Right lobe of liver (tissue), 6 donors: ENCODE results near the gene TMC8. TPM values are rescaled to one million over a fixed set of nuclear protein-coding genes. Genes with fewer than 3 reads are reported as not detected.
"Not testable (repeated sequence)": the region's sequence is repeated elsewhere in the genome, so short reads cannot be mapped to it uniquely, and the experiment has no call there.

ENCODE experiments used
- ATAC-seq, 4 donors: fragments of 200-7000 bp; cut with Tn5 transposase; one replicate each; pipeline ENCODE4 v1.9.1; 2020; ENCODE audit warnings: mild to moderate bottlenecking in 4 of 4, moderate library complexity in 4 of 4
- DNase-seq, 3 donors: peaks; one replicate each; pipeline ENCODE4 v3.0.0-alpha.2; 2020
- H3K27ac ChIP-seq, 3 donors: fragments of 200-600 bp; one replicate each; pipeline ENCODE4 v1.8.0; 2022
- H3K27me3 ChIP-seq, 2 donors: fragments of 200-600 bp; one replicate each; pipeline ENCODE4 v1.8.0; 2022
- H3K36me3 ChIP-seq, 4 donors: fragments of 200-600 bp; sonication (generic) in 1 of 4; one replicate each; pipeline versions ENCODE4 v1.5.1 to v1.8.0; 2017 to 2022; ENCODE audit warnings: control low read depth in 1 of 4
- H3K4me1 ChIP-seq, 4 donors: fragments of 200-600 bp; sonication (generic) in 1 of 4; one replicate each; pipeline versions ENCODE4 v1.5.1 to v1.8.0; 2017 to 2022; ENCODE audit warnings: control low read depth in 1 of 4
- H3K4me3 ChIP-seq, 3 donors: fragments of 200-600 bp; one replicate each; pipeline ENCODE4 v1.8.0; 2022
- H3K9me3 ChIP-seq, 4 donors: fragments of 200-600 bp; sonication (generic) in 1 of 4; one replicate each; pipeline versions ENCODE4 v1.5.1 to v1.8.0; 2017 to 2022; ENCODE audit warnings: control low read depth in 1 of 4
- POLR2A ChIP-seq: fragments of 450-650 bp; IDR thresholded peaks from one replicate; pipeline ENCODE4 v1.6.1; 2017; ENCODE audit warnings: antibody characterized with exemption, mild to moderate bottlenecking
- WGBS: methylation state at CpG from one replicate; pipeline ENCODE4 v1.1.6; 2018; ENCODE audit warnings: low coverage, low lambda C conversion rate; ENCODE audit not compliant: insufficient coverage; ENCODE audit errors: missing lambda C conversion rate; 5-methylcytosine and 5-hydroxymethylcytosine counted together
- intact Hi-C, 2 donors: fragments of 100-400 bp; cut with DNase I; formaldehyde crosslinking; loops; one replicate each; pipeline versions ENCODE4 v1.11.2 to v1.14.1; 2022
- total RNA-seq, 6 experiments: library from RNA; depleted of rRNA in 2 of 6; stranded (reverse); fragments of >200 nt in 2 of 6; fragmentation: NEBNext Ultra II Directional in 3 of 6; extraction: Animal tissue kit (Norgen Biotek cat#: 25700) in 3 of 6; gene quantifications; one replicate each; pipeline versions ENCODE4 v1.1.0 to v1.2.4, GENCODE V29; 2016 to 2023
- TF ChIP-seq, protein P1 (sequence below), 4 donors: fragments of 200-600 bp in 3 of 4; fragments of 450-650 bp in 1 of 4; IDR thresholded peaks; one replicate each; pipeline versions ENCODE4 v1.5.1 to v1.8.0; 2016 to 2022; ENCODE audit warnings: antibody characterized with exemption in 4 of 4, mild to moderate bottlenecking in 2 of 4
- donor health status: DM: no; HTN: yes; CAD: no.
- donor health status: DM: no; HTN: no; CAD: no.
- donor health status: DM: no; HTN: no; CAD: no.
- donor health status: DM: no; HTN: yes; CAD: no.
- donor health status: DM: no; HTN: yes; CAD: no.

TMC8 gene
- total RNA-seq, 6 experiments from 2014 or later: 2.4 to 7.2 (median 4.8) TPM

DNA sequence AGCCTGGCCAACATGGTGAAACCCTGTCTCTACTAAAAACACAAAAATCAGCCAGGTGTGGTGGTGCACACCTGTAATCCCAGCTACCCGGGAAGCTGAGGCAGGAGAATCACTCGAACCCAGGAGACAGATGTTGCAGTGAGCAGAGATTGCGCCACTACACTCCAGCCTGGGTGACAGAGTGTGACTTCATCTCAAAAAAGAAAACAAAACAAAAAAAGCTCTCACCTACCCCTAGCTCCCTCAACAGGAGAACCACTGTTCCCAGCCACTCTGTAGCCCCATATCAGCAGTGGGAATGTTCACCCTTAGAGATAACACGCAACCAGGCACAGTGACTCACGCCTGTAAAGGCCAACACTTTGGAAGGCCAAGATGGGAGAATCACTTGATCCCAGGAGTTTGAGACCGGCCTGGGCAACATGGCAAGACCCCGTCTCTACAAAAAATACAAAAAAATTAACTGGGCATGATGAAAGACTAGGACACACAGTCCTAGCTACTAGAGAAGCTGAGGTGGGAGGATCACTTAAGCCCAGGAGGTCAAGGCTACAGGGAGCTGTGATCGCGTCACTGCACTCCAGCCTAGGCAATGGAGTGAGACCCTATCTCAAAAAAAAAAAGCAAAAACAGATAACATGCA, 5.4 kb downstream of the TMC8 start:
- no peaks in the 10 kb centered on the region for H3K36me3 ChIP-seq
- 83% methylated on average over 8 of the region's 9 CpGs for WGBS
- DNase-seq: no peak
- intact Hi-C loops: no loop called here
- no peak overlapping the region for H3K4me3 ChIP-seq
- no peak for ATAC-seq
- no peaks in the 10 kb centered on the region for H3K27me3 ChIP-seq
- peaks cover 0 to 10% (median 2%) of the 10 kb centered on the region in 4 donors for H3K4me1 ChIP-seq
- no peaks in the 10 kb centered on the region for H3K9me3 ChIP-seq
- no peak overlapping the region for H3K27ac ChIP-seq
- TF ChIP-seq, protein P1, sequence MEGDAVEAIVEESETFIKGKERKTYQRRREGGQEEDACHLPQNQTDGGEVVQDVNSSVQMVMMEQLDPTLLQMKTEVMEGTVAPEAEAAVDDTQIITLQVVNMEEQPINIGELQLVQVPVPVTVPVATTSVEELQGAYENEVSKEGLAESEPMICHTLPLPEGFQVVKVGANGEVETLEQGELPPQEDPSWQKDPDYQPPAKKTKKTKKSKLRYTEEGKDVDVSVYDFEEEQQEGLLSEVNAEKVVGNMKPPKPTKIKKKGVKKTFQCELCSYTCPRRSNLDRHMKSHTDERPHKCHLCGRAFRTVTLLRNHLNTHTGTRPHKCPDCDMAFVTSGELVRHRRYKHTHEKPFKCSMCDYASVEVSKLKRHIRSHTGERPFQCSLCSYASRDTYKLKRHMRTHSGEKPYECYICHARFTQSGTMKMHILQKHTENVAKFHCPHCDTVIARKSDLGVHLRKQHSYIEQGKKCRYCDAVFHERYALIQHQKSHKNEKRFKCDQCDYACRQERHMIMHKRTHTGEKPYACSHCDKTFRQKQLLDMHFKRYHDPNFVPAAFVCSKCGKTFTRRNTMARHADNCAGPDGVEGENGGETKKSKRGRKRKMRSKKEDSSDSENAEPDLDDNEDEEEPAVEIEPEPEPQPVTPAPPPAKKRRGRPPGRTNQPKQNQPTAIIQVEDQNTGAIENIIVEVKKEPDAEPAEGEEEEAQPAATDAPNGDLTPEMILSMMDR (IDR thresholded peaks at IDR 0.05): no peak
- no peak for TF ChIP-seq POLR2A

DNA sequence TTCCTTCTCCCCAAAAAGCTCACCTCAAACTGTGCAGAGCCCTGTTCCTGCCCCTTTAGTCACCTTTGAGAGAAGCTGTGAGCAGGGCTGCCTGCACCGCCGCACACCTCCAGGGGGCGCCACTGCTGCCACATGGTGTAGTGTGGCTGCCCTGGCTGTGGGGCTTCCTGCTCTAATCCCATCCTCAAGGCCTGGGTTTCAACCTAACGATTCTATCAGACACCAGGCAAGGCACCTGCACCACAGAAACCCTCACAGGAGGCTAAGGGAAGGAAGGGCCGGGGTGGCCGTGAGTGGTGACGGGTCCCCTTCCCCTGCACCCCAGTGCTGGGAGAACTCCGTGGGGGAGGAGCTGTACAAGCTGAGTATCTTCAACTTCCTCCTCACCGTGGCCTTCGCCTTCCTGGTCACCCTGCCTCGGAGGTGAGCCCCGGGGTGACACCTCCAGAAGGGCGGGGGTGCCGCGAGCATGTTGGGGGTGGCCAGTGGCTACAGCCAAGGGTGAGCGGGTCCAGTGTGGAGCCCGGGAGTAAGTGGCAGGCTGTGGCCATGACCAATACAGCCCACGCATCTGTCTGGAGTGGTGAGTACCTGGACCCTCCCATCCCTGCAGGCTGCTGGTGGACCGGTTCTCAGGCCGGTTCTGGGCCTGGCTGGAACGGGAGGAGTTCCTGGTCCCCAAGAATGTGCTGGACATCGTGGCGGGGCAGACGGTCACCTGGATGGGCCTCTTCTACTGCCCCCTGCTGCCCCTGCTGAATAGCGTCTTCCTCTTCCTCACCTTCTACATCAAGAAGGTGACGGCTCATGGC, 7.0 kb downstream of the TMC8 start:
- intact Hi-C loops: no loop called here
- Histone ChIP-seq H3K4me3 (no peak overlapping the region), H3K36me3 (no peaks in the 10 kb centered on the region), H3K4me1 (peaks cover 0 to 10% (median 2%) of the 10 kb centered on the region in 4 donors), H3K27me3 (no peaks in the 10 kb centered on the region), H3K9me3 (no peaks in the 10 kb centered on the region), H3K27ac (peak overlapping the region in 1 of 3 donors; percentile 8)
- ATAC-seq: no peak
- peak in 1 of 3 donors; percentile 58 for DNase-seq
- 31% methylated on average over 6 of the region's 26 CpGs for WGBS
- TF ChIP-seq, protein P1 (IDR thresholded peaks at IDR 0.05): peak in 1 of 4 donors; percentile 29
- no peak for TF ChIP-seq POLR2A

DNA sequence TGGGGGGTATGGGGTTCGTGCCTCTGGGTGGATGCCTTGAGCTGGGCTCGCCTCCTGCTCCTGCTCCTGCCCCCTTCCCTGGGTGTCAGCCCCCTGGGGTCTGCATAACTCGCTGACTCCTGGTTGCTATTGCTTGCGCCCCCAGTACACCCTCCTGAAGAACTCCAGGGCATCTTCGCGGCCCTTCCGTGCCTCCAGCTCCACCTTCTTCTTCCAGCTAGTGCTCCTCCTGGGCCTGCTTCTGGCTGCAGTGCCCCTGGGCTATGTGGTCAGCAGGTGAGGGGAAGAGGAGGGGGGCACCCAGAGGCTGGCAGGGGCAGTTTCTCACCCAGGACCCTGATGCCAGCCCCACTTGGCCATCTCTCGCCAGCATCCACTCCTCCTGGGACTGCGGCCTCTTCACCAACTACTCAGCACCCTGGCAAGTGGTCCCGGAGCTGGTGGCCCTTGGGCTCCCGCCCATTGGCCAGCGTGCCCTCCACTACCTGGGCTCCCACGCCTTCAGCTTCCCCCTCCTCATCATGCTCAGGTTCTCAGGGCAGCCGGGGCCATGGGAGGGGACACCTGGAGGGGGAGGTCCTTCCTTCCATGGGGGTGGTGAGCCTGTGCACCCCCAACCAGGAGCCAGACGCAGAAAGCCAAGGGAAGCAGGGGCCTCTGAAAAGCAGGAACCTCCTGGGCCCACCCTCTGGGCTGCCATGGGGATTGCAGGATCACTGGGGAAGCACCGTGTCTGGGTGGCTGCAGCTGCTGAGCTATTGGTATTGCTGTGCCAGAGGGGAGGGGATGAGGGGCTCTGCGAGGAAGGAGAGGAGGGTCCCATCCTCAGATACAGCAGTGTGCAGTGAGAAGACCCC, 7.9 kb downstream of the TMC8 start:
- Histone ChIP-seq H3K27ac (no peak overlapping the region), H3K9me3 (no peaks in the 10 kb centered on the region), H3K36me3 (no peaks in the 10 kb centered on the region), H3K4me3 (no peak overlapping the region), H3K4me1 (peaks cover 0 to 11% (median 2%) of the 10 kb centered on the region in 4 donors), H3K27me3 (no peaks in the 10 kb centered on the region)
- intact Hi-C loops: no loop called here
- ATAC-seq (no peak), DNase-seq (peak in 1 of 3 donors; percentile 44)
- TF ChIP-seq, protein P1 (IDR thresholded peaks at IDR 0.05): no peak
- TF ChIP-seq POLR2A: no peak
- 80% methylated on average over 1 of the region's 17 CpGs for WGBS

DNA sequence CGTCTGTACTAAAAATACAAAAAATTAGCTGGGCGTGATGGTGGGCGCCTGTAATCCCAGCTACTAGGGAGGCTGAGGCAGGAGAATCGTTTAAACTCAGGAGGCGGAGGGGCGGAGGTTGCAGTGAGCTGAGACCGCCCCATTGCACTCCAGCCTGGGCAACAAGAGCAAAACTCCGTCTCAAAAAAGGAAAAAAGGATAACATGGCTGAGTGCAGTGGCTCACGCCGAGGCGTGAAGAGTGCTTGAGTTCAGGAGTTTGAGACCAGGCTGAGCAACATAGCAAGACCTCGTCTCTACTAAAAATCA, 9.2 kb downstream of the TMC8 start:
- intact Hi-C loops, ATAC-seq, DNase-seq, H3K27ac ChIP-seq, H3K36me3 ChIP-seq, H3K9me3 ChIP-seq, H3K4me3 ChIP-seq, H3K27me3 ChIP-seq: not testable (repeated sequence)
- 85% methylated on average over 11 of the region's 12 CpGs for WGBS
- peaks cover 0 to 25% (median 5%) of the 10 kb centered on the region in 4 donors for H3K4me1 ChIP-seq
